SU-DHL-6 (cell line): Measurements from ENCODE around the gene MED20.

Experiments used
- EZH2phosphoT487 ChIP-seq: fragments of 200-600 bp; sonication (generic), shearing (Covaris generic); conservative IDR thresholded peaks from 2 replicates; pipeline ENCODE4 v1.6.1; 2018; ENCODE audit warnings: mild to moderate bottlenecking, antibody characterized with exemption, low read length, moderate library complexity, mixed read lengths
- TF ChIP-seq, protein P1 (sequence below): fragments of 200-600 bp; sonication (generic); IDR thresholded peaks from one replicate; pipeline ENCODE4 v1.5.1; 2017; ENCODE audit warnings: antibody characterized with exemption, mild to moderate bottlenecking, low read length, moderate library complexity; ENCODE audit not compliant: insufficient read depth, poor library complexity, severe bottlenecking

DNA sequence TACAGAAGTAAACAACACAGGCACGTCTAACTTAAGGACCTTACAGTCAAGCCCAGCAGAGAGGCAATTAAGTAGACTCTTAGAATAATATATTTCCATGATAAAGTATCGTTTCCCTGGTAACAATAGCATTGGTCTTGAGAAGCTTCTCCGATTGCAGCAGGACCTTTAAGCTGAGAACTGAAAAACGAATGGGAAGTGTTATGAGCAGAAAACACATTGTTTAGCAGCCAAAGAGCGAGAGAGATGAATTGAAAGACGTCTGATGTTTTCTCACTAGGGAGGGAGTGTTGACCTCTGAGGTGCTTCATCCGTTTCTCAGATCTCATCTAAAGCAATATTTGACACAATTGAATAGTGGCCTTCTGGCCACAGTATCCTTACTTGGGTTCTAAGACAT lies 1.2 kb upstream of the MED20 start:
- TF ChIP-seq, protein P1, sequence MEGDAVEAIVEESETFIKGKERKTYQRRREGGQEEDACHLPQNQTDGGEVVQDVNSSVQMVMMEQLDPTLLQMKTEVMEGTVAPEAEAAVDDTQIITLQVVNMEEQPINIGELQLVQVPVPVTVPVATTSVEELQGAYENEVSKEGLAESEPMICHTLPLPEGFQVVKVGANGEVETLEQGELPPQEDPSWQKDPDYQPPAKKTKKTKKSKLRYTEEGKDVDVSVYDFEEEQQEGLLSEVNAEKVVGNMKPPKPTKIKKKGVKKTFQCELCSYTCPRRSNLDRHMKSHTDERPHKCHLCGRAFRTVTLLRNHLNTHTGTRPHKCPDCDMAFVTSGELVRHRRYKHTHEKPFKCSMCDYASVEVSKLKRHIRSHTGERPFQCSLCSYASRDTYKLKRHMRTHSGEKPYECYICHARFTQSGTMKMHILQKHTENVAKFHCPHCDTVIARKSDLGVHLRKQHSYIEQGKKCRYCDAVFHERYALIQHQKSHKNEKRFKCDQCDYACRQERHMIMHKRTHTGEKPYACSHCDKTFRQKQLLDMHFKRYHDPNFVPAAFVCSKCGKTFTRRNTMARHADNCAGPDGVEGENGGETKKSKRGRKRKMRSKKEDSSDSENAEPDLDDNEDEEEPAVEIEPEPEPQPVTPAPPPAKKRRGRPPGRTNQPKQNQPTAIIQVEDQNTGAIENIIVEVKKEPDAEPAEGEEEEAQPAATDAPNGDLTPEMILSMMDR, result no peak
- no peak for TF ChIP-seq EZH2phosphoT487
